ENCODE results near the gene DOCK9. TPM values are rescaled to one million over a fixed set of nuclear protein-coding genes. Genes with fewer than 3 reads are reported as not detected.

Gene DOCK9
- total RNA-seq, 1 experiment from 2014 or later, result 60.5 TPM

DNA sequence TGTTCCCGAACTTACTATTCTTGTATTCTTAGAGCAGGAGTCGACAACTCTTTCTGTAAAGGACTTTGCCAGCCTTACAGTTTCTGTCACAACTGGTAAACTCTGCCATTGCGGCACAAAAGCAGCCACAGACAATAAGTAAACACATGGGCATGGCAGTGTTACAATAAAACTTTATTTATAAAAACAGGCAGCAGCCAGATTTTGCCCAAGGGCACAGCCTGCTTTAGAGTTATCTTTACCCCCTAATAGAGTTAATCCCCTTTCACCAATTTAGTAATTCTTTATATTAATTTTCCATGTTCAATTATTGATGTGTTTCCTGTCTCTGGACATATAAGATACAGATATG lies 19.4 kb downstream of the DOCK9 start:
- DNase-seq, result no peak
- H3K9me3 ChIP-seq (replicated peaks), result no peaks in the 10 kb centered on the region
- peaks cover 43% of the 10 kb centered on the region for H3K4me1 ChIP-seq
- no peaks in the 10 kb centered on the region for H3K36me3 ChIP-seq
- peak overlapping the region; percentile 87 for H3K27ac ChIP-seq
- no peak overlapping the region for H3K4me3 ChIP-seq
- H3K27me3 ChIP-seq, result no peaks in the 10 kb centered on the region

DNA sequence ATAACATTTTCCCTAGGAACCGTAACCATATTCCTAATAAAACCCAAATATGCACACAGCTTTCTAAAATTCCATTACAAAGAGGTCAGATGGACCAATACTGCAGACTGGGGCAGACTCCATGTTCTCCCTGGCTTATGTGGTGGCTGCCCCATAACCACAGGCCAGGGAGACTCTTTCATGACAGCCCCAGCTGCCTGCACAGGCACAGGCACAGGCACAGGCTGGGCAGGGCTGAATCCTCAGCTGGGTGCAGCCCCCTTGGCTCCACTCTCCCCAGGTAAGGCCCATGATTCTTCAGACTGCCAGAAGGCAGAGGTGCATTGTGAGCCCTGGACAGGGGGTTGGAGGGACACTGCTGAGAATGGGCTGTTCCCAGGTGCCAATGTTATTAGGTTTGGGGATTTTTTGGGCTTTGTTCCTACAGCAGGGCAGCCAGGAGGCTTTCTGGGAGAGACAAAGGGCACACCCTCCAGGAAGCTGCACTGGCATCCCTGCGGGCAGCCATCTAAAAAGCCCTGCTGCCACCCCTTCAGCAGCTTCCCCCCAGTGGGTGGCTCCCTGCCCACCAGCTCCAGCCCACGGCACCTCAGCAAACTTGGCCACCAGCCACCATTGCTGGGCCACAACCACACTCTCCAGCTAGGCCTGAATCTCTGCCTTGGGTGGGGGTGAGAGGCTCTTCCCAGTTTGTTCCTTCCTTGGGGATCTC lies 20.0 kb downstream of the DOCK9 start:
- DNase-seq, result peak; percentile 62 to 72
- Histone ChIP-seq H3K27ac (peak overlapping the region; percentile 87), H3K4me1 (peaks cover 43% of the 10 kb centered on the region), H3K36me3 (no peaks in the 10 kb centered on the region), H3K4me3 (no peak overlapping the region), H3K9me3 (replicated peaks) (no peaks in the 10 kb centered on the region), H3K27me3 (no peaks in the 10 kb centered on the region)

DNA sequence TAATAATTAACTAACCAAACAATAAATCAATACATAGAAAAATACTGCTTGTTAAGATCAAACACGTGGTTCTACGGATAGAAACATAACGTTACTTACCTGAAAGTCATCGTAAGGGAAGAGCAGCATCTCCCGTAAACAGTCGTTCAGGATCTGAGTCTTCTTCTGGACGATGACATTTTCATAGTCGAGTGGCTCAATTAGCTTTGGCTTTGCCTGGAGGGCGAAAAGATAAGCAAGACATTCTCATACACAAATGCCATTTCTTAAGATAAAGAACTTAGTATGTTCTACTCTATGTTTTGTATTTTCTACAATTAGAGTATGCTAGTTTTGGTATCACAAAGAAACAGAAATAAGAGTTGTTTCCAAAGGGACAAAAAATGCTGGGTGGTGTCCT lies 22.5 kb downstream of the DOCK9 start:
- H3K4me3 ChIP-seq, result no peak overlapping the region
- no peak overlapping the region for H3K27ac ChIP-seq
- H3K4me1 ChIP-seq, result peaks cover 29% of the 10 kb centered on the region
- no peak for DNase-seq
- H3K9me3 ChIP-seq (replicated peaks), result no peaks in the 10 kb centered on the region
- no peaks in the 10 kb centered on the region for H3K27me3 ChIP-seq
- no peaks in the 10 kb centered on the region for H3K36me3 ChIP-seq

DNA sequence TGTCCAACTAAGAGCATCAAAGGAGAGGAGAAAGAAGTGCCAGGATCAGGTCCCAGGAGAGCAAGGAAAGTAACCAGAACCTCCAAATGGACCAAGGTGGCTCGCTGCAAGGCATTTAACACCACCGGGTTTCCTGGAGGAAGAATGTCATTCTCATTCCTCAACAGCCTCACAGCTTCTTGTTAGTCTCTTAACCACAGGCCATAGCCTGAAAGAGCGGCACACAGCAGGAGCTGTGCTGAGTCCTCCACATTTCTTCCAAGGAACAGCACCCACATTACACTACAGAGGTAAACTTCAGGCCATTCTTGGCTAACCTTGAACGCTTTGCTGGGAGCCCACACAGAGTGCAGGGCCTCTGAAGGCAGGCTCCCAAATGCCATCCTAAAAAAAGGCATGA lies 23.6 kb downstream of the DOCK9 start:
- Histone ChIP-seq H3K36me3 (no peaks in the 10 kb centered on the region), H3K9me3 (replicated peaks) (no peaks in the 10 kb centered on the region)

DNA sequence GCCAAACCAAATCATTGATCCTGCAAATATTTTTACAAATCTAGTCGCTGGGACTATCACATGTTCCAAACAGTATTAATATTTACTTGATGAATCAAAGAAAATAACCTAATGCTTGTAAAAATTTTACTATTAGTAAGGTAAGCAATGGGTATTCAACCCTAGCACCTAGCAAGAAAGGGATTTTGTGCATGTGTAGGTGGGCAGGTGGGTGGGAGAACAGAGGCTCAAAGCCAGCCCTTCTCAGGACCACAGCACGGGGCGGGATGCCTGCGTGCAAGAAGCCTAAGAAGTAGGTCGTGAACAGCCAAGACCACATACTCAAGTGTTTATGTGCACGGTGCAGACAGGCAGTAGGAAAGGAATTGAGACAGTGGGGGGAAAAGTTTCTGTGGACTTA lies 26.6 kb downstream of the DOCK9 start:
- Histone ChIP-seq H3K9me3 (replicated peaks) (no peaks in the 10 kb centered on the region), H3K27me3 (no peaks in the 10 kb centered on the region), H3K4me1 (peaks cover 9% of the 10 kb centered on the region), H3K4me3 (no peak overlapping the region), H3K36me3 (no peaks in the 10 kb centered on the region), H3K27ac (no peak overlapping the region)
- no peak for DNase-seq

More for the DNA sequence above, 23.6 kb downstream of the DOCK9 start:
- Histone ChIP-seq H3K4me3 (no peak overlapping the region), H3K27me3 (no peaks in the 10 kb centered on the region), H3K4me1 (peaks cover 22% of the 10 kb centered on the region), H3K27ac (no peak overlapping the region)
- DNase-seq, result no peak

DNA sequence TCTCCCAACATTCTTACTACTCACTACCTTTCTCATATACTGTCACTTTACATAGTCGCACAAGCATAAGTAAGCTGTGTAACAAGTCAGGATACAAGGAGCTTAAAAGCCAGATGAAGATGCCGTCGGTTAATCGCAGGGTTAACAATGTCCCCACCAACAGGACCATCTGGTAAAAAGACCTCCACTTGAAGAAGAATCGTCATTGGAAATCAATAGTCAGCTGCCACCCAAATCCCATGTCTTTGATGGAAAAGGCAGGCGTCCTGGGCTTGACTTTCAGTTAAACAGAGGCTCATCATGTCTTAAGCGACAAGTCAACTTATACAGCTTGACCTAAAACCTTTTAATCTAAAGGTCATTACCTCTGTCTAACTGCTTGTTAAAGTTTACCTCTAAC lies 27.2 kb downstream of the DOCK9 start:
- no peaks in the 10 kb centered on the region for H3K27me3 ChIP-seq
- no peak for DNase-seq
- peaks cover 9% of the 10 kb centered on the region for H3K4me1 ChIP-seq
- H3K9me3 ChIP-seq (replicated peaks), result no peaks in the 10 kb centered on the region
- H3K4me3 ChIP-seq, result no peak overlapping the region
- no peak overlapping the region for H3K27ac ChIP-seq
- H3K36me3 ChIP-seq, result no peaks in the 10 kb centered on the region

DNA sequence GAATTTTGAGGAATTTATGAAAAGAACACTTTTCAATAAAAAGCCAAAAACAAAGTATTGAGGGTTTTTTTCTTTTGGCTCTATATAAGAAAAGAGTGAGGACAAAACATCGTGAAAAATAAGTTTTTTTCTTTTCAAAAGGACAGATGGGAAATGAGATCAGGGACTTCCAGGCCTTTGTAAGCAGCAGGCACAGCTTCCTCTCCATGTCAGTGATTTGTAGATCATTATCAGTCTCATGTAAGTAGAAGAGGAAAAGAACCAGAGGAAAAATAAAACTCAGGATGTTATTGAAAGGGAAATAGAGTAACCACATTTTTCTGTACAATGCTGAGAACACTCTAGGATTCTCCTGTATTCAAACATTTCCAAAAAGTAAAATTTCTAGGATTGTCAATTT lies 29.9 kb downstream of the DOCK9 start:
- Histone ChIP-seq H3K9me3 (replicated peaks) (no peaks in the 10 kb centered on the region), H3K27ac (peak overlapping the region; percentile 48)
- DNase-seq, result peak in 1 of 2 experiments; percentile 44

DNA sequence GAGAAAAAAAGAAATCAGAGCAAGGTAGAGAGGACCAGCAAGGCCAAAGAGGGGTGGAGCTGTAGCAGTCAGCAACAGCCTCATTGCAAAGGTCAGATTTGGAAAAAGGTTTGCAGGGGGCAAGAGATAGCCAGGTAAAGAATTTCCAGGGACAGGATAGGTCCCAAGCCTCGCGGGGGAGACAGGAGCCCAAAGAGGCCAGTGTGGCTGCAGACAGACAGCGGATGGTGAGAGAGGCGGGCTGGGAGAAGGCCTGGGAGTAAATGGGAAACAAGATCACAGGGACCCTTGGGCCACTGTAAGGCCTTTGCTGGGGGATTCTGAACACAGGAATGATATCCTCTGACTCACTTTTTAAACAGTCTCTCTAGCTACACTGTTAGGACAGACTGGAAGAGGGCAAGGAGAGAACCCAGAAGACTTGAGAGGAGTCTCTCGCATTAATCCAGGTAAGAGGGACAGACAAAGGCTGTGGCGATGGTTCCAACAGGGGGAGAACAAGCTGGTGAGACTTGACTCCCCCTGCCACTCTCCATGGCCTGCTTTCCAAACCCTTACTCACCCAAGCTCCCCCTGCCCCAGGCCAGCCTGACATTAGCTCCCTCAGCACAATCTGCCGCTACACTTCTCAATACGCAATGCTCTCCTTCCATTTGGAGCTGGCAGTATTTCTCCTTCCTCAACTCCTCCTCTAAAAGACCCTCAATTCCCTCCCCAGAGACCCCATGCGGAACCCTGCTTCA lies 31.8 kb downstream of the DOCK9 start:
- H3K9me3 ChIP-seq (replicated peaks), result no peaks in the 10 kb centered on the region
- no peaks in the 10 kb centered on the region for H3K27me3 ChIP-seq
- no peak overlapping the region for H3K4me3 ChIP-seq
- H3K36me3 ChIP-seq, result no peaks in the 10 kb centered on the region
- H3K4me1 ChIP-seq, result peaks cover 15% of the 10 kb centered on the region
- DNase-seq, result no peak
- no peak overlapping the region for H3K27ac ChIP-seq

More for the DNA sequence above, 29.9 kb downstream of the DOCK9 start:
- H3K27me3 ChIP-seq, result no peaks in the 10 kb centered on the region
- no peak overlapping the region for H3K4me3 ChIP-seq
- H3K4me1 ChIP-seq, result peaks cover 9% of the 10 kb centered on the region
- no peaks in the 10 kb centered on the region for H3K36me3 ChIP-seq

DNA sequence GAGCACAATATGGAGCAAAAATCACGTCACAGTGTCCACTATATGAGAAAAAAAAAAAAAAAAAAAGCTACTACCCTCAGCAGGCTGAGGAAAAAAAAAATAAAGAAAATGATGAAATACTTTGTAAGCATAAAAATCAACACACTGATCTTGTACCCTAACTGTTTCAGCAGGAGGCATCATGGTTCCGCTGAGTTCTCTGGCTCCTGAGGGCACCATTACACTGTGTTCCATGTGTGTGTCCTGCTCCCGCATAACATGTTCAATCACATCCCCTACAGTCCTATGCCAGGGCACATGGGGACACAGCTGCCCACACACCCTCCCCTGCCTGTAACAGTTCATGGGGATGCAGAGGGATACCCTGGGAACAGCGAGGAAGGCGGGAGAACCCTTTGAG lies 33.5 kb downstream of the DOCK9 start:
- Histone ChIP-seq H3K9me3 (replicated peaks) (no peaks in the 10 kb centered on the region), H3K27me3 (no peaks in the 10 kb centered on the region), H3K27ac (no peak overlapping the region), H3K36me3 (no peaks in the 10 kb centered on the region), H3K4me3 (no peak overlapping the region), H3K4me1 (peaks cover 32% of the 10 kb centered on the region)
- no peak for DNase-seq

DNA sequence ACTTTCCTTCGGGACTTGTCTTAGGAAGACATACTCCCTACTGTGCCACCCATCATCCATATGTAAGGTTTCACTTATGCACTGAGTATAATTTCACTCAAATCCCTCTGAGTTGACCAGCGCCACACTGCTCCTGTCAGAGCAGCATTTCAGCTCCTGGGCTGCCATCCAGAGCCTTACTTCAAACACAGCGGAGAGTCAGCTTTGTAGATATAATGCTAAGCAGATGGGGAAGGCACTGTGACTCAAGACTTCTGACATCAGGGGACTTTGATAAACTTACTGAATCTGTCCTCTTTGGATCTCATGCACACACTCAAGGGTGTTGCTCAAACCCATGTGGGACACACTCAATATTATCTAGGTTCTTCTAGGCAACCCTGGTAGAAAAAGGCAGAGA lies 34.9 kb downstream of the DOCK9 start:
- DNase-seq, result no peak
- Histone ChIP-seq H3K36me3 (no peaks in the 10 kb centered on the region), H3K4me1 (peaks cover 41% of the 10 kb centered on the region), H3K27me3 (no peaks in the 10 kb centered on the region), H3K4me3 (no peak overlapping the region), H3K9me3 (replicated peaks) (no peaks in the 10 kb centered on the region), H3K27ac (no peak overlapping the region)

DNA sequence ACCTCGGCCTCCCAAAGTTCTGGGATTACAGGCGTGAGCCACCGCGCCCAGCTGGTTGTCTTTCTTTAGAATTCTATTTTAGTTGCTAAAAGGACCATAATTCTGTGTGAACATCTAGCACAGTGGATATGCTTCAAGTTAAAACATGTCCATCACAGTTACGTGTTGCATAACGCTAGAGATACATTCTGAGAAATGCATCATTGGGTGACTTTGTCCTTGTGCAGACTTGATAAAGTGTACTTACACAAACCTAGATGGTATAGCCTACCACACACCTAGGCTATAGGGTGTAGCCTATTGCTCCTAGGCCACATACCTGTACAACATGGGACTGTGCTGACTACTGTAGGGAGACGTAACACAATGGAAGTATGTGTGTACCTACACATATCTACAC lies 35.4 kb downstream of the DOCK9 start:
- no peaks in the 10 kb centered on the region for H3K27me3 ChIP-seq
- H3K27ac ChIP-seq, result no peak overlapping the region
- H3K9me3 ChIP-seq (replicated peaks), result no peaks in the 10 kb centered on the region
- no peaks in the 10 kb centered on the region for H3K36me3 ChIP-seq
- no peak for DNase-seq
- H3K4me3 ChIP-seq, result no peak overlapping the region
- peaks cover 40% of the 10 kb centered on the region for H3K4me1 ChIP-seq

DNA sequence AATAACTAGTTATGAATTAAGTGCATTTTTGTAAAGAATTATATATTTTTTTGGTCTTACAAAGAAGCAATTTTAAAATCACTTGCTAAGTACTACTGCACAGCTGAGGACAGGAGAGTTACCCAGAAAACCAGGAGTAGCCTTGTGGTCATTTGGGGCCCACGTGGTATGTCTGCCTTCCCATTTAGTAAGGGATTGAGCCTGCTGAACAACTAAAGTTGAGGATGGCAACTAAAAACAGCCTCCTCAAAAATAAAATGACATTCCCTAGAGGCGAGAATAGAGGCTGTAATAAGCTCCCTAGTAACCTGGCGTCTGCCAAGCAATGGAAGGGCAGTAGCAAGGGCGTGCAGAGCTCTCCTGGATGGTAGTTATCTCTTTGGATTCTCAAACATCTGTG lies 36.3 kb downstream of the DOCK9 start:
- DNase-seq, result no peak

DNA sequence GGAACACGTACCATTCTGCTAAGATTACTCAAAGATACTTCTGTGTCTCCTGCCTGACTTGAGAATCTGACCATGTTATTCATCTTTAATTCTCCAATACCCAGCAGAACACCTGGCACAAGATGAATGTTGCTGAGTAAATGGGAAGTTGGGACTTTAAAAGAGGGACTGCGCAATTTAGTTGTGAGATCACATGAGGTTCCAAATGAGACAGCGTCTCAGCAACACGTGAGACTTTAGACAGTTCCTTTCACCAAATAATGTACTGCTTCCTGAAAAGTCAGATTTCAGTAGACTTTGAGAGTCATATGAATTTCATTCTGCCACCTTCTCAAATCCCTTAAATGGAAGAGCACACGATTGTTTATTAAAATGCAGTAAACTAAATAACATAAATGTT lies 36.7 kb downstream of the DOCK9 start:
- Histone ChIP-seq H3K36me3 (no peaks in the 10 kb centered on the region), H3K27me3 (no peaks in the 10 kb centered on the region), H3K4me3 (no peak overlapping the region), H3K9me3 (replicated peaks) (no peaks in the 10 kb centered on the region), H3K4me1 (peaks cover 39% of the 10 kb centered on the region), H3K27ac (no peak overlapping the region)
- no peak for DNase-seq

More for the DNA sequence above, 36.3 kb downstream of the DOCK9 start:
- Histone ChIP-seq H3K27ac (no peak overlapping the region), H3K4me1 (peaks cover 39% of the 10 kb centered on the region), H3K4me3 (no peak overlapping the region), H3K27me3 (no peaks in the 10 kb centered on the region), H3K9me3 (replicated peaks) (no peaks in the 10 kb centered on the region), H3K36me3 (no peaks in the 10 kb centered on the region)

DNA sequence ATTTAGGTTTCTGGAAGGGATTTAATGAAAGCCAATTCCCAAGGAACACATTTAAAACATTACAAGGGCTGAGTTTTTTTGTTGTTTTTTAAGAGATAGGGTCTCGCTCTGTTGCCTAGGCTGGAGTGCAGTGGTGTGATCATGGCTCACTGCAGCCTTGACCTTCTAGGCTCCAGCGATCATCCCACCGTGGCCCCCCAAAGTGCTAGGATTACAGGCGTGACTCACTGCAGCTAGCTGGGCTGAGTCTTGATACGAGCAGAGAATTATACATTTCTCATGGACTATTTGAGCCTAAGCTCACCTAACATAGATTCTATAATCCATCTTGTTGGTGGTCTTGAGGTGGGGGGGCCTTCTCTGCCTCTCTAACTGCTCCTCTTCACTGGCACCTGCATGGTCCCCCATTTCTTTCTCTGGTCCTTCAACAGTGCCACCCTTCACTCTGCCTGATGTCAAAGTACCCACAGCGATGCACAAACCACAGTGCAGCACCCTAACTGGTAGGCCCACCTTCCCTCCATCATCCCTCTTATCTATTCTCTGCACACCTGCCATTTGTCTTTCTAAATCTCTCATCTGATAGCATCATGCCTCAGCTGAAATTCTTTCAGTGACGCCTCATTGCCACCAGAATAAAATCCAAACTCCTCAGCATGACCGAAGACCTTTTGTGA lies 37.4 kb downstream of the DOCK9 start:
- no peak for DNase-seq
- Histone ChIP-seq H3K36me3 (no peaks in the 10 kb centered on the region), H3K27ac (no peak overlapping the region)

DNA sequence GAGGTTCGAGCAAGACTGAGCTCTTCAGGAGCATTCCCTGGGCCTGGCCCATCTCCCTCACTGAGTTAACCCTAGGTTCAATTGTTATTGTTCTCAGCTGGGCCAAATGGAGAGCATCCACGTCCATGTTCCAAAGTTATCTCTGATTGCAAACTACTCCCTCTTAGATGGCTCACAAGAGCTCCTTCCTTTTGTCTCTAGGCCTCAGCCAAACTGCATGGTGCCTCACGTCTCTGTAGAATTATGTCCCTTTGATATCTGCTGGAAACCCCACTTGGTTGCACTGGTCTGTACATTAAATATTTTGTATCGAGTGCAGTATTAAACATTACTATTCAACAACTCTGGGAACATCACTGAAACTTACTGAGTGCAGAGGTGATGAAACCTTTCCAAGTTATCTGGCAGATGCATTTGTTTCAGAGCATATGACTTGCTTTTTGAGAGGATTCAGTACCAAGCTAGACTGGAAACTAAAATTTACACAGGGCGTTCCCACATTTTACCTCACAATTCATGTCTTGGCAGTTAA lies 38.1 kb downstream of the DOCK9 start:
- Histone ChIP-seq H3K36me3 (no peaks in the 10 kb centered on the region), H3K27me3 (no peaks in the 10 kb centered on the region), H3K9me3 (replicated peaks) (no peaks in the 10 kb centered on the region), H3K4me3 (no peak overlapping the region), H3K27ac (no peak overlapping the region), H3K4me1 (peaks cover 39% of the 10 kb centered on the region)
- no peak for DNase-seq

More for the DNA sequence above, 37.4 kb downstream of the DOCK9 start:
- Histone ChIP-seq H3K9me3 (replicated peaks) (no peaks in the 10 kb centered on the region), H3K4me3 (no peak overlapping the region), H3K27me3 (no peaks in the 10 kb centered on the region), H3K4me1 (peaks cover 39% of the 10 kb centered on the region)

All from SJCRH30 (cell line).